Measurements from ENCODE around the gene RAI2. TPM values are rescaled to one million over a fixed set of nuclear protein-coding genes. Genes with fewer than 3 reads are reported as not detected.

Gene RAI2
- total and polyA plus RNA-seq, 2 experiments from 2014 or later = 0.83 to 0.99 TPM

DNA sequence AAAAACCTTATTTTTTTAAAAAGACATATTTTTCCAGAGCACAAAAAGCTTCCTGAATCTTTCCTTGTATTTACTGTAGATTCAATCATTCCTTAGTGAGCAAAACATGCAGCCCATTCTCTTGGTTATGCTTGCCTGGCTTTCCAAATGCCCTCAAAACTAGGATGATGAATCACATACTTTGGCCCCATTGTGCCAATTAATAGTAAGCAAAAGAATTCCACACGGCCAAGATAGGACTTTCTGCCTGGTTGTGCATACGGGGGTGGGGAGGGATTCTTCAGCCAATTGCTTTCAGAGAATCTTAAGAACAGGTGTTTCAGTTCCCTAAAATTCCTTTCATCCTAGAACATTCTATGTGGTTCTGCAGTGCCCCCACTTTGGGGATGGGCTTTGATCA, 7.0 kb downstream of the RAI2 start (continued):
- no peak for TF ChIP-seq STAT1 (IDR thresholded peaks at IDR 0.05; ENCODE audit: unreplicated experiment)

DNA sequence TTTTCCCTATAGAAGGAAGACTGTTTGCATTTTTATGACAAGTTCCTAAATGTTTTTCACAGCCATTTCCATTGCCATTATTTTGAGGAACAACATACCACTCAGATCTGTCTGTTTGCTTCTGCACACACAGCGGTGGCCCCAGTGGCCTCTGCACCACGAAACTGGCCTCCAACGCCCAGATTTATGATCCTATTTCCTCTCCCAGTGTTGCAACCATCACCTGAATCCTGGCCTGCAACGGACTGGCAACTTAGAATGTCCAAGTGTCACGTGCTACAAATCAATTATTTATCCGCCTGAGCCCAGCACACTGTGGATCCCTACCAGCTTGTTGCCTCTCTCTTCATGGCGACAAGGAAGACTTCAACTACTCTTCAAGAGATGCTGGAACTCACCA, 9.2 kb downstream of the RAI2 start:
- Mint-ChIP-seq H3K36me3 (ENCODE audit: low read depth) (no peaks in the 10 kb centered on the region), H3K27ac (no peak overlapping the region), H3K4me3 (no peak overlapping the region), H3K27me3 (ENCODE audit: insufficient read depth, low read depth, poor library complexity) (peaks cover 3% of the 10 kb centered on the region), H3K4me1 (peaks cover 13% of the 10 kb centered on the region), H3K9me3 (no peaks in the 10 kb centered on the region)
- H3K36me3 ChIP-seq (ENCODE audit: insufficient read depth) = no peaks in the 10 kb centered on the region
- ATAC-seq = no peak
- H3K27me3 ChIP-seq (ENCODE audit: insufficient read depth) = peaks cover 5% of the 10 kb centered on the region; the same call in 1 of the 2 replicates
- no peaks in the 10 kb centered on the region for H3K9me2 ChIP-seq (ENCODE audit: insufficient read depth)
- H3K4me3 ChIP-seq = no peak overlapping the region
- no peaks in the 10 kb centered on the region for H3K4me1 ChIP-seq (ENCODE audit: insufficient read depth)
- H3K4me2 ChIP-seq = no peak overlapping the region
- no peak overlapping the region for H3K27ac ChIP-seq (ENCODE audit: low read depth)
- H3K79me2 ChIP-seq (replicated peaks; ENCODE audit: insufficient read depth) = no peaks in the 10 kb centered on the region
- H3F3A ChIP-seq (replicated peaks; ENCODE audit: low read depth) = no peaks in the 10 kb centered on the region
- TF ChIP-seq JUNB (IDR thresholded peaks at IDR 0.05; ENCODE audit: unreplicated experiment) (no peak), NANOG (IDR thresholded peaks at IDR 0.05; ENCODE audit: borderline replicate concordance) (no peak), EZH2phosphoT487 (IDR thresholded peaks at IDR 0.05; ENCODE audit: unreplicated experiment) (no peak), ZNF114 (CRISPR knock-in tag; IDR thresholded peaks at IDR 0.05) (no peak)
- TF ChIP-seq, protein P1, sequence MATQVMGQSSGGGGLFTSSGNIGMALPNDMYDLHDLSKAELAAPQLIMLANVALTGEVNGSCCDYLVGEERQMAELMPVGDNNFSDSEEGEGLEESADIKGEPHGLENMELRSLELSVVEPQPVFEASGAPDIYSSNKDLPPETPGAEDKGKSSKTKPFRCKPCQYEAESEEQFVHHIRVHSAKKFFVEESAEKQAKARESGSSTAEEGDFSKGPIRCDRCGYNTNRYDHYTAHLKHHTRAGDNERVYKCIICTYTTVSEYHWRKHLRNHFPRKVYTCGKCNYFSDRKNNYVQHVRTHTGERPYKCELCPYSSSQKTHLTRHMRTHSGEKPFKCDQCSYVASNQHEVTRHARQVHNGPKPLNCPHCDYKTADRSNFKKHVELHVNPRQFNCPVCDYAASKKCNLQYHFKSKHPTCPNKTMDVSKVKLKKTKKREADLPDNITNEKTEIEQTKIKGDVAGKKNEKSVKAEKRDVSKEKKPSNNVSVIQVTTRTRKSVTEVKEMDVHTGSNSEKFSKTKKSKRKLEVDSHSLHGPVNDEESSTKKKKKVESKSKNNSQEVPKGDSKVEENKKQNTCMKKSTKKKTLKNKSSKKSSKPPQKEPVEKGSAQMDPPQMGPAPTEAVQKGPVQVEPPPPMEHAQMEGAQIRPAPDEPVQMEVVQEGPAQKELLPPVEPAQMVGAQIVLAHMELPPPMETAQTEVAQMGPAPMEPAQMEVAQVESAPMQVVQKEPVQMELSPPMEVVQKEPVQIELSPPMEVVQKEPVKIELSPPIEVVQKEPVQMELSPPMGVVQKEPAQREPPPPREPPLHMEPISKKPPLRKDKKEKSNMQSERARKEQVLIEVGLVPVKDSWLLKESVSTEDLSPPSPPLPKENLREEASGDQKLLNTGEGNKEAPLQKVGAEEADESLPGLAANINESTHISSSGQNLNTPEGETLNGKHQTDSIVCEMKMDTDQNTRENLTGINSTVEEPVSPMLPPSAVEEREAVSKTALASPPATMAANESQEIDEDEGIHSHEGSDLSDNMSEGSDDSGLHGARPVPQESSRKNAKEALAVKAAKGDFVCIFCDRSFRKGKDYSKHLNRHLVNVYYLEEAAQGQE (IDR thresholded peaks at IDR 0.05; ENCODE audit: unreplicated experiment) = no peak
- TF ChIP-seq, protein P2, sequence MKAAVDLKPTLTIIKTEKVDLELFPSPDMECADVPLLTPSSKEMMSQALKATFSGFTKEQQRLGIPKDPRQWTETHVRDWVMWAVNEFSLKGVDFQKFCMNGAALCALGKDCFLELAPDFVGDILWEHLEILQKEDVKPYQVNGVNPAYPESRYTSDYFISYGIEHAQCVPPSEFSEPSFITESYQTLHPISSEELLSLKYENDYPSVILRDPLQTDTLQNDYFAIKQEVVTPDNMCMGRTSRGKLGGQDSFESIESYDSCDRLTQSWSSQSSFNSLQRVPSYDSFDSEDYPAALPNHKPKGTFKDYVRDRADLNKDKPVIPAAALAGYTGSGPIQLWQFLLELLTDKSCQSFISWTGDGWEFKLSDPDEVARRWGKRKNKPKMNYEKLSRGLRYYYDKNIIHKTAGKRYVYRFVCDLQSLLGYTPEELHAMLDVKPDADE (IDR thresholded peaks at IDR 0.05) = no peak
- TF ChIP-seq, protein P3, sequence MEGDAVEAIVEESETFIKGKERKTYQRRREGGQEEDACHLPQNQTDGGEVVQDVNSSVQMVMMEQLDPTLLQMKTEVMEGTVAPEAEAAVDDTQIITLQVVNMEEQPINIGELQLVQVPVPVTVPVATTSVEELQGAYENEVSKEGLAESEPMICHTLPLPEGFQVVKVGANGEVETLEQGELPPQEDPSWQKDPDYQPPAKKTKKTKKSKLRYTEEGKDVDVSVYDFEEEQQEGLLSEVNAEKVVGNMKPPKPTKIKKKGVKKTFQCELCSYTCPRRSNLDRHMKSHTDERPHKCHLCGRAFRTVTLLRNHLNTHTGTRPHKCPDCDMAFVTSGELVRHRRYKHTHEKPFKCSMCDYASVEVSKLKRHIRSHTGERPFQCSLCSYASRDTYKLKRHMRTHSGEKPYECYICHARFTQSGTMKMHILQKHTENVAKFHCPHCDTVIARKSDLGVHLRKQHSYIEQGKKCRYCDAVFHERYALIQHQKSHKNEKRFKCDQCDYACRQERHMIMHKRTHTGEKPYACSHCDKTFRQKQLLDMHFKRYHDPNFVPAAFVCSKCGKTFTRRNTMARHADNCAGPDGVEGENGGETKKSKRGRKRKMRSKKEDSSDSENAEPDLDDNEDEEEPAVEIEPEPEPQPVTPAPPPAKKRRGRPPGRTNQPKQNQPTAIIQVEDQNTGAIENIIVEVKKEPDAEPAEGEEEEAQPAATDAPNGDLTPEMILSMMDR (conservative IDR thresholded peaks at IDR 0.05; ENCODE audit: low read depth in 2 of 2) = no peak
- no peaks in the 10 kb centered on the region for H4K20me1 ChIP-seq (replicated peaks; ENCODE audit: insufficient read depth)
- no peak for DNase-seq (ENCODE audit: low spot score)
- no peak overlapping the region for H2AFZ ChIP-seq
